ENCODE data around the gene CHMP4A. TPM values are rescaled to one million over a fixed set of nuclear protein-coding genes. Genes with fewer than 3 reads are reported as not detected.
A peak's percentile ranks its signal among the peaks of the same experiment; 100 is the strongest.

Gene CHMP4A
- total and polyA plus RNA-seq, 9 of the 15 experiments (the other 6 are each of a cell fraction or from before 2014, with no cell fraction given): 28.8 to 104 (median 52.7) TPM

DNA sequence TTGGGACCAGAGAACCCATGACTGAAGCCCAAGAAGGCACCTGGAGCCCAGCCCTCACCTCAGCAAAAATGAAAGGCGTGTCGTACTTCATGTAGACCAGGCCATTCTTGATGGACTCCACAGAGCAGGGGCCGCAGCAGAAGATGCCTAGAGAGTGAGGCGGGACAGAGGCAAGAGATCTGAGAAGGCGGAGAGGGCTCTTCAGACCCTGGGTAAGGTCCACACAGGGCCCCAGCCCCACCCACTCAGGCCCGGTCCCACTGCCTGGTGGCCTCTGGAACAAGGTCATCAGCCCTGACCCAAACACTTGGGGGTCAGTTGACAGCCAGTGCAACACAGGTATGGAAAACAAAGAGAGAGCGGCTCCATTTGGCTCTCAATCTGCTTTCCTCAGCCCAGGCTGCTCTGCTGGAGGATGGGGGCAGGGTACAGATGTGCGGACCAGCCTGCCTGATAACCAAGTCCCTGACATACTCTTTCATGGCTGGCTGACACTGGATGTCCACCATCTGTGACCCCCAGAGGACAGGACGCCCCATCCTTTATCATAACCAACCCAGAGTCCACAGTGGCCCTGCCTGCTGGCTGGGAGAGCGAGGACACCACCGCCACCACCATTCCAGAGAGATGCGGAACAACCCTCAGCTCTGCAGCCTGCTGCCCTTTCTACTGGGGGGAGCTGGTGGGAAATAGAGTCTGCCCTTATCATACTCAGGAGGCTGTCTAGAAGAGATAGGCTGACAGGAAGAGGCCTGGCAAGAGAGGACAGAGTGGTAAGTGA is 42.8 kb upstream of the CHMP4A start (continued):
- TF ChIP-seq, protein P1, sequence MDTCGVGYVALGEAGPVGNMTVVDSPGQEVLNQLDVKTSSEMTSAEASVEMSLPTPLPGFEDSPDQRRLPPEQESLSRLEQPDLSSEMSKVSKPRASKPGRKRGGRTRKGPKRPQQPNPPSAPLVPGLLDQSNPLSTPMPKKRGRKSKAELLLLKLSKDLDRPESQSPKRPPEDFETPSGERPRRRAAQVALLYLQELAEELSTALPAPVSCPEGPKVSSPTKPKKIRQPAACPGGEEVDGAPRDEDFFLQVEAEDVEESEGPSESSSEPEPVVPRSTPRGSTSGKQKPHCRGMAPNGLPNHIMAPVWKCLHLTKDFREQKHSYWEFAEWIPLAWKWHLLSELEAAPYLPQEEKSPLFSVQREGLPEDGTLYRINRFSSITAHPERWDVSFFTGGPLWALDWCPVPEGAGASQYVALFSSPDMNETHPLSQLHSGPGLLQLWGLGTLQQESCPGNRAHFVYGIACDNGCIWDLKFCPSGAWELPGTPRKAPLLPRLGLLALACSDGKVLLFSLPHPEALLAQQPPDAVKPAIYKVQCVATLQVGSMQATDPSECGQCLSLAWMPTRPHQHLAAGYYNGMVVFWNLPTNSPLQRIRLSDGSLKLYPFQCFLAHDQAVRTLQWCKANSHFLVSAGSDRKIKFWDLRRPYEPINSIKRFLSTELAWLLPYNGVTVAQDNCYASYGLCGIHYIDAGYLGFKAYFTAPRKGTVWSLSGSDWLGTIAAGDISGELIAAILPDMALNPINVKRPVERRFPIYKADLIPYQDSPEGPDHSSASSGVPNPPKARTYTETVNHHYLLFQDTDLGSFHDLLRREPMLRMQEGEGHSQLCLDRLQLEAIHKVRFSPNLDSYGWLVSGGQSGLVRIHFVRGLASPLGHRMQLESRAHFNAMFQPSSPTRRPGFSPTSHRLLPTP (IDR thresholded peaks at IDR 0.05; ENCODE audit: borderline replicate concordance, extremely low read depth, insufficient read length): no peak
- TF ChIP-seq KAT2B (IDR thresholded peaks at IDR 0.05; ENCODE audit: low read depth, low read length): no peak
- TF ChIP-seq MECOM (CRISPR knock-in tag; IDR thresholded peaks at IDR 0.05): peak; percentile 90
- no peak; the same call in 1 of the 2 replicates for TF ChIP-seq NFE2 (IDR thresholded peaks at IDR 0.05; ENCODE audit: low read depth)
- TF ChIP-seq POLR3A (IDR thresholded peaks at IDR 0.05; ENCODE audit: borderline replicate concordance, extremely low read depth, insufficient read depth, insufficient read length): no peak
- no peak for TF ChIP-seq MCM3 (IDR thresholded peaks at IDR 0.05)
- TF ChIP-seq, protein P2, sequence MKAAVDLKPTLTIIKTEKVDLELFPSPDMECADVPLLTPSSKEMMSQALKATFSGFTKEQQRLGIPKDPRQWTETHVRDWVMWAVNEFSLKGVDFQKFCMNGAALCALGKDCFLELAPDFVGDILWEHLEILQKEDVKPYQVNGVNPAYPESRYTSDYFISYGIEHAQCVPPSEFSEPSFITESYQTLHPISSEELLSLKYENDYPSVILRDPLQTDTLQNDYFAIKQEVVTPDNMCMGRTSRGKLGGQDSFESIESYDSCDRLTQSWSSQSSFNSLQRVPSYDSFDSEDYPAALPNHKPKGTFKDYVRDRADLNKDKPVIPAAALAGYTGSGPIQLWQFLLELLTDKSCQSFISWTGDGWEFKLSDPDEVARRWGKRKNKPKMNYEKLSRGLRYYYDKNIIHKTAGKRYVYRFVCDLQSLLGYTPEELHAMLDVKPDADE (conservative IDR thresholded peaks at IDR 0.05; ENCODE audit: control insufficient read depth, low read depth, low read length): peak; percentile 89
- TF ChIP-seq ERF (CRISPR knock-in tag; IDR thresholded peaks at IDR 0.05): no peak
- TF ChIP-seq POLR2AphosphoS5 (IDR thresholded peaks at IDR 0.05; ENCODE audit: control insufficient read depth, insufficient read depth, low read depth, low read length): peak; percentile 81
- TF ChIP-seq RCOR1 (IDR thresholded peaks at IDR 0.05; ENCODE audit: borderline replicate concordance in 1 of 2, low read depth in 2 of 2, low read length in 2 of 2): peak; percentile 23 to 76; a peak in 3 of 4 replicates
- TF ChIP-seq CBX8 (IDR thresholded peaks at IDR 0.05; ENCODE audit: borderline replicate concordance, extremely low read depth, low read depth, low read length, poor library complexity, severe bottlenecking): no peak
- TF ChIP-seq TAF7 (tag; IDR thresholded peaks at IDR 0.05): no peak
- TF ChIP-seq, protein P3, sequence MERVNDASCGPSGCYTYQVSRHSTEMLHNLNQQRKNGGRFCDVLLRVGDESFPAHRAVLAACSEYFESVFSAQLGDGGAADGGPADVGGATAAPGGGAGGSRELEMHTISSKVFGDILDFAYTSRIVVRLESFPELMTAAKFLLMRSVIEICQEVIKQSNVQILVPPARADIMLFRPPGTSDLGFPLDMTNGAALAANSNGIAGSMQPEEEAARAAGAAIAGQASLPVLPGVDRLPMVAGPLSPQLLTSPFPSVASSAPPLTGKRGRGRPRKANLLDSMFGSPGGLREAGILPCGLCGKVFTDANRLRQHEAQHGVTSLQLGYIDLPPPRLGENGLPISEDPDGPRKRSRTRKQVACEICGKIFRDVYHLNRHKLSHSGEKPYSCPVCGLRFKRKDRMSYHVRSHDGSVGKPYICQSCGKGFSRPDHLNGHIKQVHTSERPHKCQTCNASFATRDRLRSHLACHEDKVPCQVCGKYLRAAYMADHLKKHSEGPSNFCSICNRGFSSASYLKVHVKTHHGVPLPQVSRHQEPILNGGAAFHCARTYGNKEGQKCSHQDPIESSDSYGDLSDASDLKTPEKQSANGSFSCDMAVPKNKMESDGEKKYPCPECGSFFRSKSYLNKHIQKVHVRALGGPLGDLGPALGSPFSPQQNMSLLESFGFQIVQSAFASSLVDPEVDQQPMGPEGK (CRISPR knock-in tag; IDR thresholded peaks at IDR 0.05; ENCODE audit: borderline replicate concordance): no peak
- TF ChIP-seq MCM2 (IDR thresholded peaks at IDR 0.05; ENCODE audit: low read depth): no peak
- TF ChIP-seq ZNF696 (CRISPR knock-in tag; conservative IDR thresholded peaks at IDR 0.05): no peak
- TF ChIP-seq KLF16 (IDR thresholded peaks at IDR 0.05): peak; percentile 93
- TF ChIP-seq KLF6 (CRISPR knock-in tag; IDR thresholded peaks at IDR 0.05; ENCODE audit: borderline replicate concordance): no peak
- TF ChIP-seq, protein P4, sequence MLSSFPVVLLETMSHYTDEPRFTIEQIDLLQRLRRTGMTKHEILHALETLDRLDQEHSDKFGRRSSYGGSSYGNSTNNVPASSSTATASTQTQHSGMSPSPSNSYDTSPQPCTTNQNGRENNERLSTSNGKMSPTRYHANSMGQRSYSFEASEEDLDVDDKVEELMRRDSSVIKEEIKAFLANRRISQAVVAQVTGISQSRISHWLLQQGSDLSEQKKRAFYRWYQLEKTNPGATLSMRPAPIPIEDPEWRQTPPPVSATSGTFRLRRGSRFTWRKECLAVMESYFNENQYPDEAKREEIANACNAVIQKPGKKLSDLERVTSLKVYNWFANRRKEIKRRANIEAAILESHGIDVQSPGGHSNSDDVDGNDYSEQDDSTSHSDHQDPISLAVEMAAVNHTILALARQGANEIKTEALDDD (IDR thresholded peaks at IDR 0.05): peak; percentile 37; the same call in 1 of the 2 replicates
- TF ChIP-seq CBFA2T3 (IDR thresholded peaks at IDR 0.05): peak; percentile 98
- TF ChIP-seq ZNF274 (IDR thresholded peaks at IDR 0.05; ENCODE audit: borderline replicate concordance, low read depth, low read length): no peak
- TF ChIP-seq PML (IDR thresholded peaks at IDR 0.05; ENCODE audit: low read length): peak; percentile 85

All from K562 (cell line).